GM19463 (cell line): Measurements from ENCODE around the gene SATB2.

Source experiments
- ATAC-seq: cut with Tn5 transposase; IDR thresholded peaks from one replicate; pipeline ENCODE4 v1.9.1; 2021; ENCODE audit warnings: mild to moderate bottlenecking, moderate library complexity; ENCODE audit not compliant: unreplicated experiment

SATB2 gene

GRCh38 chr2:199336546-199336945 is 121.2 kb downstream of the SATB2 start:
- ATAC-seq = no peak

- no peak for ATAC-seq
Observed at GRCh38 chr2:199335502-199335901, 122.2 kb downstream of the SATB2 start.

GRCh38 chr2:199329466-199329865 is 128.3 kb downstream of the SATB2 start:
- no peak for ATAC-seq

GRCh38 chr2:199329031-199329430 is 128.7 kb downstream of the SATB2 start:
- no peak for ATAC-seq

- ATAC-seq = no peak
Observed at GRCh38 chr2:199325881-199326280, 131.9 kb downstream of the SATB2 start.

- ATAC-seq = no peak
Observed at GRCh38 chr2:199322151-199322550, 135.6 kb downstream of the SATB2 start.

GRCh38 chr2:199317646-199318045 is 140.1 kb downstream of the SATB2 start:
- no peak for ATAC-seq

GRCh38 chr2:199316851-199317250 is 140.9 kb downstream of the SATB2 start:
- no peak for ATAC-seq

- no peak for ATAC-seq
Observed at GRCh38 chr2:199315299-199316179, 142.2 kb downstream of the SATB2 start.

- ATAC-seq = no peak
Observed at GRCh38 chr2:199312931-199313330, 144.8 kb downstream of the SATB2 start.

- ATAC-seq = no peak
Observed at GRCh38 chr2:199310771-199311585, 146.8 kb downstream of the SATB2 start.

- no peak for ATAC-seq
Observed at GRCh38 chr2:199309973-199310372, 147.8 kb downstream of the SATB2 start.

GRCh38 chr2:199309411-199309810 is 148.3 kb downstream of the SATB2 start:
- ATAC-seq = no peak

GRCh38 chr2:199308567-199308966 is 149.2 kb downstream of the SATB2 start:
- ATAC-seq = no peak

GRCh38 chr2:199307461-199307860 is 150.3 kb downstream of the SATB2 start:
- ATAC-seq = no peak

- no peak for ATAC-seq
Observed at GRCh38 chr2:199306116-199306515, 151.6 kb downstream of the SATB2 start.

GRCh38 chr2:199303728-199304177 is 154.0 kb downstream of the SATB2 start:
- ATAC-seq = no peak

GRCh38 chr2:199302851-199303250 is 154.9 kb downstream of the SATB2 start:
- no peak for ATAC-seq

GRCh38 chr2:199288424-199288823 is 169.3 kb downstream of the SATB2 start:
- no peak for ATAC-seq

GRCh38 chr2:199282309-199282708 is 175.4 kb downstream of the SATB2 start:
- ATAC-seq = no peak

GRCh38 chr2:199279146-199279545 is 178.6 kb downstream of the SATB2 start:
- no peak for ATAC-seq

GRCh38 chr2:199278099-199278498 is 179.6 kb downstream of the SATB2 start:
- ATAC-seq = no peak
